Upper lobe of left lung (tissue), 6 donors: ENCODE data around the gene CCDC33. TPM values are rescaled to one million over a fixed set of nuclear protein-coding genes. Genes with fewer than 3 reads are reported as not detected.
A peak's percentile ranks its signal among the peaks of the same experiment; 100 is the strongest.

Experiments used
- ATAC-seq, 2 donors: fragments of 200-7000 bp; cut with Tn5 transposase; one replicate each; pipeline ENCODE4 v1.9.1; 2022; ENCODE audit warnings: mild to moderate bottlenecking in 2 of 2, moderate library complexity in 2 of 2; ENCODE audit not compliant: low FRiP score in 2 of 2
- DNase-seq, 2 donors: peaks; one replicate each; pipeline ENCODE4 v3.0.0-alpha.2; 2019 to 2020
- H3K27ac ChIP-seq, 4 donors: fragments of 200-600 bp; sonication (generic); one replicate each; pipeline ENCODE4 v1.5.1; 2016 to 2019
- H3K27me3 ChIP-seq, 4 donors: fragments of 200-600 bp; sonication (generic); one replicate each; pipeline ENCODE4 v1.5.1; 2017 to 2019
- H3K36me3 ChIP-seq, 4 donors: fragments of 200-600 bp; sonication (generic); one replicate each; pipeline ENCODE4 v1.5.1; 2016 to 2019
- H3K4me1 ChIP-seq, 4 donors: fragments of 200-600 bp; sonication (generic); one replicate each; pipeline ENCODE4 v1.5.1; 2018 to 2019
- H3K4me3 ChIP-seq, 4 donors: fragments of 200-600 bp; sonication (generic); one replicate each; pipeline ENCODE4 v1.5.1; 2017 to 2019; ENCODE audit warnings: mild to moderate bottlenecking in 2 of 4, moderate library complexity in 1 of 4
- H3K9me3 ChIP-seq, 4 donors: fragments of 200-600 bp; sonication (generic); one replicate each; pipeline ENCODE4 v1.5.1; 2018 to 2019
- CTCF ChIP-seq, 6 experiments: fragments of 450-650 bp in 4 of 6; fragments of 200-600 bp in 2 of 6; sonication (generic) in 2 of 6; IDR thresholded peaks; one replicate each; pipeline ENCODE4 v1.5.1; 2016 to 2019; ENCODE audit warnings: antibody characterized with exemption in 6 of 6
- EP300 ChIP-seq, 4 donors: sonication (generic); formaldehyde crosslinking; IDR thresholded peaks; one replicate each; pipeline ENCODE4 v1.5.1; 2017; ENCODE audit warnings: antibody characterized with exemption in 4 of 4, control low read depth in 2 of 4
- POLR2A ChIP-seq, 4 donors: fragments of 450-650 bp; IDR thresholded peaks; one replicate each; pipeline ENCODE4 v1.5.1; 2016 to 2017; ENCODE audit warnings: antibody characterized with exemption in 4 of 4, mild to moderate bottlenecking in 2 of 4
- POLR2AphosphoS5 ChIP-seq, 2 donors: sonication (generic); formaldehyde crosslinking; IDR thresholded peaks; one replicate each; pipeline ENCODE4 v1.5.1; 2017; ENCODE audit warnings: antibody characterized with exemption in 2 of 2
- WGBS, 2 donors: methylation state at CpG; one replicate each; pipeline ENCODE4 v1.1.5; 2017 to 2018; 5-methylcytosine and 5-hydroxymethylcytosine counted together
- total RNA-seq, 6 donors: library from RNA; depleted of rRNA in 4 of 6; stranded (reverse); fragments of >200 nt in 4 of 6; gene quantifications; one replicate each; pipeline versions ENCODE4 v1.1.0 to v1.2.1, GENCODE V29; 2016 to 2021
- donor health status: DM: no; HTN: no; CAD: no; lungs with moderate emphysema.
- donor health status: DM: no; HTN: yes; CAD: no; lungs with severe emphysema.

The CCDC33 gene
- total RNA-seq, 6 donors from 2014 or later, result 3.8 to 43.4 (median 4.2) TPM; not detected in 1

- 93 to 95% methylated on average over 9 of the region's 9 CpGs for WGBS, 2 donors
- Histone ChIP-seq H3K27ac (peak overlapping the region in 1 of 4 donors; percentile 36), H3K9me3 (no peaks in the 10 kb centered on the region), H3K27me3 (no peaks in the 10 kb centered on the region), H3K36me3 (no peaks in the 10 kb centered on the region), H3K4me1 (peaks cover 5 to 13% (median 9%) of the 10 kb centered on the region in 4 donors), H3K4me3 (no peak overlapping the region)
- TF ChIP-seq POLR2AphosphoS5 (IDR thresholded peaks at IDR 0.05), result no peak
- TF ChIP-seq POLR2A (IDR thresholded peaks at IDR 0.05), result no peak
- no peak for TF ChIP-seq CTCF (IDR thresholded peaks at IDR 0.05)
- DNase-seq (peak in 1 of 2 donors; percentile 51), ATAC-seq (no peak)
Observed at GRCh38 chr15:74339371-74339770, 103.2 kb downstream of the CCDC33 start.

GRCh38 chr15:74340150-74340549, 104.0 kb downstream of the CCDC33 start:
- Histone ChIP-seq H3K4me3 (no peak overlapping the region), H3K36me3 (no peaks in the 10 kb centered on the region), H3K27me3 (no peaks in the 10 kb centered on the region), H3K27ac (peak overlapping the region in 1 of 4 donors; percentile 36), H3K9me3 (no peaks in the 10 kb centered on the region), H3K4me1 (peaks cover 5 to 13% (median 9%) of the 10 kb centered on the region in 4 donors)
- WGBS, 2 donors, result 20 to 32% methylated on average over 1 to 4 of the region's 4 CpGs
- peak in 1 of 2 donors; percentile 50 for DNase-seq
- peak; percentile 33 to 55 for ATAC-seq
- no peak for TF ChIP-seq CTCF (IDR thresholded peaks at IDR 0.05)
- TF ChIP-seq POLR2A (IDR thresholded peaks at IDR 0.05), result no peak
- no peak for TF ChIP-seq POLR2AphosphoS5 (IDR thresholded peaks at IDR 0.05)
- peak in 1 of 4 donors; percentile 37 for TF ChIP-seq EP300 (IDR thresholded peaks at IDR 0.05)

GRCh38 chr15:74343127-74343796, 107.1 kb downstream of the CCDC33 start:
- ATAC-seq (no peak), DNase-seq (no peak)
- TF ChIP-seq CTCF (IDR thresholded peaks at IDR 0.05), result no peak
- no peak for TF ChIP-seq POLR2A (IDR thresholded peaks at IDR 0.05)
- no peak for TF ChIP-seq POLR2AphosphoS5 (IDR thresholded peaks at IDR 0.05)
- H3K27me3 ChIP-seq, result no peaks in the 10 kb centered on the region
- H3K4me1 ChIP-seq, result peaks cover 5 to 13% (median 9%) of the 10 kb centered on the region in 4 donors
- no peaks in the 10 kb centered on the region for H3K36me3 ChIP-seq
- no peak overlapping the region for H3K27ac ChIP-seq
- WGBS, 2 donors, result 89 to 91% methylated on average over 11 to 14 of the region's 14 CpGs
- H3K4me3 ChIP-seq, result no peak overlapping the region
- no peaks in the 10 kb centered on the region for H3K9me3 ChIP-seq

- no peaks in the 10 kb centered on the region for H3K36me3 ChIP-seq
Observed at GRCh38 chr15:74343797-74344127, 107.6 kb downstream of the CCDC33 start.

More at GRCh38 chr15:74343797-74344127, 107.6 kb downstream of the CCDC33 start:
- Histone ChIP-seq H3K9me3 (no peaks in the 10 kb centered on the region), H3K27me3 (no peaks in the 10 kb centered on the region), H3K4me3 (no peak overlapping the region), H3K27ac (no peak overlapping the region), H3K4me1 (peaks cover 5 to 13% (median 9%) of the 10 kb centered on the region in 4 donors)
- TF ChIP-seq POLR2AphosphoS5 (IDR thresholded peaks at IDR 0.05), result no peak
- no peak for TF ChIP-seq CTCF (IDR thresholded peaks at IDR 0.05)
- no peak for TF ChIP-seq POLR2A (IDR thresholded peaks at IDR 0.05)
- no peak for TF ChIP-seq EP300 (IDR thresholded peaks at IDR 0.05)
- DNase-seq, result no peak
- no peak for ATAC-seq
- WGBS, 2 donors, result 85 to 87% methylated on average over 8 of the region's 8 CpGs
